Neural cell (in vitro differentiated cells): ENCODE data around the gene ARMH3. TPM values are rescaled to one million over a fixed set of nuclear protein-coding genes. Genes with fewer than 3 reads are reported as not detected.

ENCODE experiments used
- H2AFZ ChIP-seq: fragments of 200-600, 300-800 bp; sonication (generic), shearing (Covaris generic); 2 replicates; pipeline ENCODE4 v1.6.0; 2014; ENCODE audit warnings: low read depth, mild to moderate bottlenecking, antibody characterized with exemption, low read length, moderate library complexity
- H3F3A ChIP-seq: fragments of 200-600 bp; shearing (Covaris generic); 2 replicates; pipeline ENCODE4 v1.6.1; 2016; ENCODE audit warnings: mild to moderate bottlenecking, moderate library complexity, mixed read lengths, antibody characterized with exemption, low read length; ENCODE audit not compliant: insufficient read depth, poor library complexity, severe bottlenecking
- H3K27ac ChIP-seq: fragments of 200-600, 300-800 bp; sonication (generic), shearing (Covaris generic); 2 replicates; pipeline ENCODE4 v1.5.1; 2014; ENCODE audit warnings: mild to moderate bottlenecking, low read length, moderate library complexity
- H3K27me3 ChIP-seq: fragments of 300-800, 200-600 bp; sonication (generic), shearing (Covaris generic); 2 replicates; pipeline ENCODE4 v1.6.0; 2014; ENCODE audit warnings: mild to moderate bottlenecking, low read depth, low read length, moderate library complexity; ENCODE audit not compliant: insufficient read depth
- H3K36me3 ChIP-seq: fragments of 300-800, 200-600 bp; sonication (generic), shearing (Covaris generic); 2 replicates; pipeline ENCODE4 v1.5.1; 2014; ENCODE audit warnings: mild to moderate bottlenecking, antibody characterized with exemption, low read length, moderate library complexity; ENCODE audit not compliant: insufficient read depth
- H3K4me2 ChIP-seq: fragments of 300-800, 200-600 bp; sonication (generic), shearing (Covaris generic); 2 replicates; pipeline ENCODE4 v1.6.0; 2014; ENCODE audit warnings: mild to moderate bottlenecking, low read length
- H3K4me3 ChIP-seq: fragments of 300-800, 200-600 bp; sonication (generic), shearing (Covaris generic); 2 replicates; pipeline ENCODE4 v1.5.1; 2014; ENCODE audit warnings: mild to moderate bottlenecking, low read length, moderate library complexity
- H3K79me2 ChIP-seq: fragments of 200-600 bp; shearing (Covaris generic); replicated peaks from 2 replicates; pipeline ENCODE4 v1.6.0; 2014; ENCODE audit warnings: mild to moderate bottlenecking, low read length, moderate library complexity; ENCODE audit not compliant: insufficient read depth
- H3K9ac ChIP-seq: fragments of 300-800, 200-600 bp; sonication (generic), shearing (Covaris generic); 2 replicates; pipeline ENCODE4 v1.6.1; 2016; ENCODE audit warnings: mild to moderate bottlenecking, low read length, mixed read lengths
- H3K9me2 ChIP-seq: fragments of 200-600 bp; shearing (Covaris generic); 2 replicates; pipeline ENCODE4 v1.6.1; 2016; ENCODE audit warnings: mild to moderate bottlenecking, low read length, mixed read lengths; ENCODE audit not compliant: insufficient read depth
- H3K9me3 ChIP-seq: fragments of 200-600, 300-800 bp; sonication (generic), shearing (Covaris generic); 2 replicates; pipeline ENCODE4 v1.6.1; 2016; ENCODE audit warnings: mild to moderate bottlenecking, mixed run types, low read length, moderate library complexity, mixed read lengths
- H4K20me1 ChIP-seq: fragments of 200-600 bp; shearing (Covaris generic); 2 replicates; pipeline ENCODE4 v1.6.1; 2016; ENCODE audit warnings: mild to moderate bottlenecking, mixed run types; ENCODE audit not compliant: insufficient read depth
- EP300 ChIP-seq: fragments of 450-650 bp; conservative IDR thresholded peaks from 2 replicates; pipeline ENCODE4 v1.6.1; 2014; ENCODE audit warnings: antibody characterized with exemption, mild to moderate bottlenecking, moderate library complexity; ENCODE audit not compliant: poor library complexity, severe bottlenecking
- EZH2 ChIP-seq: fragments of 200-600, 300-800 bp; shearing (Covaris generic), sonication (generic); IDR thresholded peaks from 2 replicates; pipeline ENCODE4 v1.6.1; 2014; ENCODE audit warnings: antibody characterized with exemption, low read length, borderline replicate concordance, mild to moderate bottlenecking; ENCODE audit not compliant: insufficient read depth, poor library complexity, severe bottlenecking
- MXI1 ChIP-seq: fragments of 450-650 bp; conservative IDR thresholded peaks from 2 replicates; pipeline ENCODE4 v1.6.1; 2014; ENCODE audit warnings: antibody characterized with exemption, mild to moderate bottlenecking; ENCODE audit not compliant: poor library complexity, severe bottlenecking
- POLR2AphosphoS5 ChIP-seq: IDR thresholded peaks from 2 replicates; pipeline ENCODE4 v1.6.1; 2012
- RAD21 ChIP-seq: fragments of 450-650 bp; conservative IDR thresholded peaks from 2 replicates; pipeline ENCODE4 v1.6.1; 2014; ENCODE audit warnings: antibody characterized with exemption, mild to moderate bottlenecking, moderate library complexity
- SMC3 ChIP-seq: fragments of 450-650 bp; conservative IDR thresholded peaks from 2 replicates; pipeline ENCODE4 v1.6.1; 2014; ENCODE audit warnings: antibody characterized with exemption, mild to moderate bottlenecking, moderate library complexity; ENCODE audit not compliant: poor library complexity
- TAF1 ChIP-seq: IDR thresholded peaks from 2 replicates; pipeline ENCODE4 v1.6.1; 2012; ENCODE audit warnings: low read depth
- polyA plus RNA-seq: library from polyadenylated mRNA; depleted of rRNA; stranded (reverse); fragments of >200 nt; gene quantifications from 2 replicates; pipeline ENCODE4 v1.2.3, GENCODE V29; 2014
- TF ChIP-seq, protein P1 (sequence below): IDR thresholded peaks from 2 replicates; pipeline ENCODE4 v1.6.1; 2012; ENCODE audit warnings: borderline replicate concordance
- TF ChIP-seq, protein P2 (sequence below): fragments of 450-650 bp; IDR thresholded peaks from 2 replicates; pipeline ENCODE4 v1.5.1; 2014; ENCODE audit warnings: antibody characterized with exemption, mild to moderate bottlenecking, moderate library complexity; ENCODE audit not compliant: poor library complexity, severe bottlenecking

The ARMH3 gene
- polyA plus RNA-seq, 1 donor from 2014 or later = 13.4 TPM

DNA sequence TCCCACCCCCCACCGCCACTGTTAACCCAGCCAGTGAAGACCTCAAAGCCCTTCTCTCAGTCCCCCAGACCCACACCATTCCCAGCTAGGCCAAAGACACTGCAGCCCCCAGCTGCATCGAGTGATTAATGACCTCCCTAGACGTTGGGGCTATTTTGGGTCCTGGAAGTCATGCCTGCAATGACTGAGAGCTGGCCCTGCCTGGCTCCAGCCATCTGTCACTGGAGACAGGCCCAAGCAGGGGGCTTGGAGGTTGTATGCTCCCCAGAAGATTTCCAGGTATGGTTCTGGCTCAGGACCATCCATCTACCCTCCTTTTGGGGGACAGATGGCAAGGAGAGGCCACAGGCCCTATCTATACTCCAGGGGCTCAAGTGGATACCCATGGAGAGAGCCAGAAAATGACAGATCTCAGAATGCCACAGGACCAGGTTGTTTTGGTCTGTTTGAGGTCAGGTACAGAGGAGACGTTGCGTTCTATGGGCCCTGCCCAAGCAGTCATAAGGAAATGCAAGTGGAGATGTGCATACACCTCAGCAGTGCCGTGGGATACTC lies 217.5 kb downstream of the ARMH3 start:
- TF ChIP-seq, protein P1, sequence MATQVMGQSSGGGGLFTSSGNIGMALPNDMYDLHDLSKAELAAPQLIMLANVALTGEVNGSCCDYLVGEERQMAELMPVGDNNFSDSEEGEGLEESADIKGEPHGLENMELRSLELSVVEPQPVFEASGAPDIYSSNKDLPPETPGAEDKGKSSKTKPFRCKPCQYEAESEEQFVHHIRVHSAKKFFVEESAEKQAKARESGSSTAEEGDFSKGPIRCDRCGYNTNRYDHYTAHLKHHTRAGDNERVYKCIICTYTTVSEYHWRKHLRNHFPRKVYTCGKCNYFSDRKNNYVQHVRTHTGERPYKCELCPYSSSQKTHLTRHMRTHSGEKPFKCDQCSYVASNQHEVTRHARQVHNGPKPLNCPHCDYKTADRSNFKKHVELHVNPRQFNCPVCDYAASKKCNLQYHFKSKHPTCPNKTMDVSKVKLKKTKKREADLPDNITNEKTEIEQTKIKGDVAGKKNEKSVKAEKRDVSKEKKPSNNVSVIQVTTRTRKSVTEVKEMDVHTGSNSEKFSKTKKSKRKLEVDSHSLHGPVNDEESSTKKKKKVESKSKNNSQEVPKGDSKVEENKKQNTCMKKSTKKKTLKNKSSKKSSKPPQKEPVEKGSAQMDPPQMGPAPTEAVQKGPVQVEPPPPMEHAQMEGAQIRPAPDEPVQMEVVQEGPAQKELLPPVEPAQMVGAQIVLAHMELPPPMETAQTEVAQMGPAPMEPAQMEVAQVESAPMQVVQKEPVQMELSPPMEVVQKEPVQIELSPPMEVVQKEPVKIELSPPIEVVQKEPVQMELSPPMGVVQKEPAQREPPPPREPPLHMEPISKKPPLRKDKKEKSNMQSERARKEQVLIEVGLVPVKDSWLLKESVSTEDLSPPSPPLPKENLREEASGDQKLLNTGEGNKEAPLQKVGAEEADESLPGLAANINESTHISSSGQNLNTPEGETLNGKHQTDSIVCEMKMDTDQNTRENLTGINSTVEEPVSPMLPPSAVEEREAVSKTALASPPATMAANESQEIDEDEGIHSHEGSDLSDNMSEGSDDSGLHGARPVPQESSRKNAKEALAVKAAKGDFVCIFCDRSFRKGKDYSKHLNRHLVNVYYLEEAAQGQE = no peak
- TF ChIP-seq EZH2 = no peak
- no peak for TF ChIP-seq RAD21
- TF ChIP-seq, protein P2, sequence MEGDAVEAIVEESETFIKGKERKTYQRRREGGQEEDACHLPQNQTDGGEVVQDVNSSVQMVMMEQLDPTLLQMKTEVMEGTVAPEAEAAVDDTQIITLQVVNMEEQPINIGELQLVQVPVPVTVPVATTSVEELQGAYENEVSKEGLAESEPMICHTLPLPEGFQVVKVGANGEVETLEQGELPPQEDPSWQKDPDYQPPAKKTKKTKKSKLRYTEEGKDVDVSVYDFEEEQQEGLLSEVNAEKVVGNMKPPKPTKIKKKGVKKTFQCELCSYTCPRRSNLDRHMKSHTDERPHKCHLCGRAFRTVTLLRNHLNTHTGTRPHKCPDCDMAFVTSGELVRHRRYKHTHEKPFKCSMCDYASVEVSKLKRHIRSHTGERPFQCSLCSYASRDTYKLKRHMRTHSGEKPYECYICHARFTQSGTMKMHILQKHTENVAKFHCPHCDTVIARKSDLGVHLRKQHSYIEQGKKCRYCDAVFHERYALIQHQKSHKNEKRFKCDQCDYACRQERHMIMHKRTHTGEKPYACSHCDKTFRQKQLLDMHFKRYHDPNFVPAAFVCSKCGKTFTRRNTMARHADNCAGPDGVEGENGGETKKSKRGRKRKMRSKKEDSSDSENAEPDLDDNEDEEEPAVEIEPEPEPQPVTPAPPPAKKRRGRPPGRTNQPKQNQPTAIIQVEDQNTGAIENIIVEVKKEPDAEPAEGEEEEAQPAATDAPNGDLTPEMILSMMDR = no peak
- Histone ChIP-seq H3K4me3 (no peak overlapping the region), H3K9me2 (no peaks in the 10 kb centered on the region), H3K36me3 (no peaks in the 10 kb centered on the region), H3K9me3 (no peaks in the 10 kb centered on the region), H3K27ac (no peak overlapping the region), H3K27me3 (peaks cover 26% of the 10 kb centered on the region), H4K20me1 (no peaks in the 10 kb centered on the region), H3K9ac (no peak overlapping the region), H3K4me2 (no peak overlapping the region), H2AFZ (no peak overlapping the region), H3F3A (no peaks in the 10 kb centered on the region), H3K79me2 (no peaks in the 10 kb centered on the region)

DNA sequence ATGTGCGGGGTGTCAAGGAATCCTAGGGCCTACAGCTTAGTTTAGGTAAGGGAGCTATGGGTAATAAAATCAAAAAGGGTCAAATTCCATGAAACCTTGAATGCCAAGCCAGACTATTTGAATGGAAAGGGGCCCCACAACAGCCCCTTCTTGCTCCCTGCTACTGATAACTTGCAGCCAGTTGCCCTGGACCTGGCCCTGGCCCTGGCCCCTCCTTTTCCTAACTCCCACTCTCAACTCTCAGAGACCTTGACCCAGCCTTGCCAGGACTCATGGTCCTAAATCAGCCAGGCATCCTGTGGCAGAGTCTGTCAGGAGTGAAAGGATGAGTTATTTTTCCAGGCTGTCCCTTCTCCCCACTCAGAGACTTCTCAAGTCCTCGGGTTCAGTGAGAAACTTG lies 218.2 kb downstream of the ARMH3 start:
- no peak overlapping the region for H3K4me3 ChIP-seq
- H3K27me3 ChIP-seq = peaks cover 20% of the 10 kb centered on the region
- no peaks in the 10 kb centered on the region for H3K79me2 ChIP-seq
- no peaks in the 10 kb centered on the region for H3K9me3 ChIP-seq
- H3K36me3 ChIP-seq = no peaks in the 10 kb centered on the region
- no peak overlapping the region for H2AFZ ChIP-seq
- TF ChIP-seq RAD21 (no peak), EP300 (no peak), TAF1 (no peak), EZH2 (no peak), MXI1 (no peak), POLR2AphosphoS5 (no peak), SMC3 (no peak)
- TF ChIP-seq, protein P2 = no peak
- TF ChIP-seq, protein P1 = no peak
- no peaks in the 10 kb centered on the region for H3F3A ChIP-seq
- no peak overlapping the region for H3K9ac ChIP-seq
- no peaks in the 10 kb centered on the region for H4K20me1 ChIP-seq
- H3K4me2 ChIP-seq = no peak overlapping the region
- no peak overlapping the region for H3K27ac ChIP-seq
- H3K9me2 ChIP-seq = no peaks in the 10 kb centered on the region
